HepG2 (cell line): ENCODE results near the gene MFN2. TPM values are rescaled to one million over a fixed set of nuclear protein-coding genes. Genes with fewer than 3 reads are reported as not detected.

Experiments used
- ATAC-seq: fragments of 200-7000 bp; cut with Tn5 transposase; 3 replicates; pipeline ENCODE4 v1.9.1; 2020; ENCODE audit warnings: mild to moderate bottlenecking, moderate library complexity
- BruUV-seq: library from RNA; stranded (reverse); fragments of 400-500 nt; replicated peaks from 2 replicates; lab custom pipeline; 2021; lab: Mats Ljungman, UMichigan
- CTCF ChIA-PET: fragments of 300-600 bp; formaldehyde crosslinking; extraction: SDS; loops from one replicate; lab custom pipeline; 2021; ENCODE audit warnings: low total read pairs, inconsistent platforms, low intra/inter-chr PET ratio; lab: Yijun Ruan, JAX
- POLR2A ChIA-PET: fragments of 350-600 bp; sonication (Branson Sonifier 250); formaldehyde crosslinking; loops from one replicate; lab custom pipeline; 2020; ENCODE audit warnings: antibody characterized with exemption, inconsistent platforms; lab: Yijun Ruan, JAX
- DNase-seq: peaks from one replicate; pipeline ENCODE4 v3.0.0-alpha.2; 2015; ENCODE audit warnings: low spot score
- FAIRE-seq: peaks from 3 replicates; lab custom pipeline; 2011; peaks lifted over from hg19 to GRCh38; lab: Jason Lieb, UNC
- H2AFZ ChIP-seq: one replicate; pipeline ENCODE4 v1.6.1; 2011; ENCODE audit warnings: low read length, inconsistent platforms
- H3K27ac ChIP-seq: fragments of 300-600 bp; 3 replicates; pipeline ENCODE4 v1.8.0; 2011; ENCODE audit warnings: mixed run types, mild to moderate bottlenecking, mixed read lengths, low read length, inconsistent platforms; ENCODE audit not compliant: insufficient read depth; ENCODE audit errors: extremely low read length
- H3K27me3 ChIP-seq, 2 experiments: fragments of 200-600 bp in 1 of 2; 2 replicates in 1 of 2; 3 replicates in 1 of 2; pipeline versions ENCODE4 v1.6.0 to v1.8.0; 2011; ENCODE audit warnings: low read length in 2 of 2, mild to moderate bottlenecking in 2 of 2, moderate library complexity in 2 of 2, inconsistent platforms in 1 of 2; ENCODE audit not compliant: insufficient read depth in 2 of 2, control insufficient read depth in 1 of 2
- H3K36me3 ChIP-seq, 2 experiments: fragments of 200-600 bp in 1 of 2; replicated peaks in 1 of 2; 2 replicates in 1 of 2; 3 replicates in 1 of 2; pipeline versions ENCODE4 v1.5.1 to v1.8.0; 2011; ENCODE audit warnings: low read length in 2 of 2, inconsistent platforms in 1 of 2; ENCODE audit not compliant: insufficient read depth in 2 of 2, control insufficient read depth in 1 of 2
- H3K4me1 ChIP-seq: 2 replicates; pipeline ENCODE4 v1.5.1; 2012; ENCODE audit warnings: low read length, inconsistent platforms; ENCODE audit not compliant: insufficient read depth
- H3K4me2 ChIP-seq: 2 replicates; pipeline ENCODE4 v1.6.0; 2011; ENCODE audit warnings: low read depth, low read length, inconsistent platforms
- H3K4me3 ChIP-seq, 3 experiments: fragments of 200-600 bp in 1 of 3; sonication (generic), shearing (Covaris generic) in 1 of 3; replicated peaks in 1 of 3; 2 replicates each; pipeline ENCODE4 v1.5.1; 2011 to 2016; ENCODE audit warnings: low read length in 3 of 3, inconsistent platforms in 2 of 3, low read depth in 2 of 3, mild to moderate bottlenecking in 2 of 3, control low read depth in 1 of 3, mixed read lengths in 1 of 3; ENCODE audit not compliant: insufficient read depth in 1 of 3
- H3K79me2 ChIP-seq: one replicate; pipeline ENCODE4 v1.6.1; 2011; ENCODE audit warnings: low read length, inconsistent platforms; ENCODE audit not compliant: insufficient read depth
- H3K9ac ChIP-seq: 2 replicates; pipeline ENCODE4 v1.6.0; 2011; ENCODE audit warnings: mild to moderate bottlenecking, low read depth, low read length, inconsistent platforms; ENCODE audit not compliant: insufficient read depth
- H3K9me3 ChIP-seq: 2 replicates; pipeline ENCODE4 v1.5.1; 2012; ENCODE audit warnings: mild to moderate bottlenecking, low read length
- H4K20me1 ChIP-seq: 2 replicates; pipeline ENCODE4 v1.6.0; 2011; ENCODE audit warnings: inconsistent platforms, mild to moderate bottlenecking, low read length, moderate library complexity; ENCODE audit not compliant: insufficient read depth
- HOXA9 ChIP-seq: sonication (generic); formaldehyde crosslinking; IDR thresholded peaks from 2 replicates; pipeline ENCODE4 v1.8.1; 2022; ENCODE audit warnings: missing genetic modification reagents, mild to moderate bottlenecking, moderate library complexity, borderline replicate concordance
- KLF15 ChIP-seq: sonication (generic); formaldehyde crosslinking; IDR thresholded peaks from 2 replicates; pipeline ENCODE4 v1.8.1; 2023; ENCODE audit warnings: borderline replicate concordance, mild to moderate bottlenecking, inconsistent platforms, missing genetic modification reagents, mixed read lengths
- NFE2L2 ChIP-seq: fragments of 150-350 bp; IDR thresholded peaks from 2 replicates; pipeline ENCODE4 v1.6.1; 2014; ENCODE audit warnings: low read length
- NR2C2 ChIP-seq: sonication (generic); formaldehyde crosslinking; IDR thresholded peaks from 2 replicates; pipeline ENCODE4 v1.4.0; 2020; ENCODE audit warnings: missing genetic modification reagents, mild to moderate bottlenecking, moderate library complexity, borderline replicate concordance
- PAX8 ChIP-seq: sonication (generic); formaldehyde crosslinking; IDR thresholded peaks from 2 replicates; pipeline ENCODE4 v1.8.0; 2022; ENCODE audit warnings: mild to moderate bottlenecking, missing genetic modification reagents, borderline replicate concordance
- RFXANK ChIP-seq: IDR thresholded peaks from 2 replicates; pipeline ENCODE4 v1.6.1; 2016
- SNAPC2 ChIP-seq: sonication (generic); formaldehyde crosslinking; IDR thresholded peaks from 2 replicates; pipeline ENCODE4 v1.8.1; 2022; ENCODE audit warnings: mild to moderate bottlenecking, missing genetic modification reagents
- ZBTB38 ChIP-seq: sonication (generic); formaldehyde crosslinking; IDR thresholded peaks from 2 replicates; pipeline ENCODE4 v1.5.1; 2020; ENCODE audit warnings: mild to moderate bottlenecking, missing genetic modification reagents
- ZFY ChIP-seq: sonication (generic); formaldehyde crosslinking; IDR thresholded peaks from 2 replicates; pipeline ENCODE4 v1.4.0; 2020; ENCODE audit warnings: missing genetic modification reagents
- ZGPAT ChIP-seq: IDR thresholded peaks from 2 replicates; pipeline ENCODE4 v1.6.1; 2016; ENCODE audit warnings: mild to moderate bottlenecking
- ZNF282 ChIP-seq: fragments of 450-650 bp; IDR thresholded peaks from 2 replicates; pipeline ENCODE4 v1.6.1; 2018; ENCODE audit not compliant: partially characterized antibody
- ZNF34 ChIP-seq: sonication (generic); formaldehyde crosslinking; IDR thresholded peaks from 2 replicates; pipeline ENCODE4 v1.4.0; 2020; ENCODE audit warnings: mild to moderate bottlenecking, missing genetic modification reagents, borderline replicate concordance
- ZNF354B ChIP-seq: sonication (generic); formaldehyde crosslinking; IDR thresholded peaks from 2 replicates; pipeline ENCODE4 v1.8.0; 2022; ENCODE audit warnings: mild to moderate bottlenecking, missing genetic modification reagents
- ZNF451 ChIP-seq: sonication (generic); formaldehyde crosslinking; IDR thresholded peaks from 2 replicates; pipeline ENCODE4 v1.5.0; 2020; ENCODE audit warnings: mild to moderate bottlenecking, missing genetic modification reagents
- ZNF674 ChIP-seq: sonication (generic); formaldehyde crosslinking; IDR thresholded peaks from 2 replicates; pipeline ENCODE4 v1.5.0; 2020; ENCODE audit warnings: low read depth, mild to moderate bottlenecking, missing genetic modification reagents
- ZNF777 ChIP-seq: sonication (generic); formaldehyde crosslinking; IDR thresholded peaks from 2 replicates; pipeline ENCODE4 v1.4.0; 2020; ENCODE audit warnings: missing genetic modification reagents
- ZSCAN9 ChIP-seq: IDR thresholded peaks from 2 replicates; pipeline ENCODE4 v1.6.1; 2016; ENCODE audit warnings: borderline replicate concordance
- WGBS: methylation state at CpG from one replicate; pipeline ENCODE4 v1.1.6; 2017; ENCODE audit warnings: low lambda C conversion rate; 5-methylcytosine and 5-hydroxymethylcytosine counted together
- in situ Hi-C: cut with HindIII; loops from 2 replicates; pipeline ENCODE4 v1.10.0; 2017; ENCODE audit warnings: low pct_unique_long_range_greater_than_20kb; ENCODE audit not compliant: extremely low pct_ligation_motif_present
- intact Hi-C: fragments of 100-400 bp; cut with micrococcal nuclease; formaldehyde crosslinking; loops from one replicate; pipeline ENCODE4 v1.10.0; 2022; ENCODE audit not compliant: unreplicated experiment
- polyA plus RNA-seq, 8 experiments: library from polyadenylated mRNA; depleted of rRNA in 3 of 8; stranded (reverse) in 7 of 8; unstranded in 1 of 8; fragments of >200 nt; fragmentation: Illumina TruSeq in 4 of 8; extraction: Trizol in 4 of 8; gene quantifications; 2 replicates each; pipeline versions ENCODE4 v1.2.1 to v1.2.3, GENCODE V29; 2011 to 2016; ENCODE audit warnings: low read depth in 4 of 8, missing spikeins in 1 of 8, mixed read lengths in 1 of 8; ENCODE audit not compliant: insufficient read depth in 1 of 8
- total RNA-seq, 5 experiments: library from RNA; depleted of rRNA; stranded (reverse); fragments of >200 nt; fragmentation: Illumina TruSeq; extraction: Trizol; gene quantifications; 2 replicates each; pipeline ENCODE4 v1.2.3, GENCODE V29; 2016; ENCODE audit warnings: low read depth in 1 of 5
- TF ChIP-seq, protein P1 (sequence below), 2 experiments: sonication (generic) in 1 of 2; formaldehyde crosslinking in 1 of 2; IDR thresholded peaks; 2 replicates each; pipeline versions ENCODE4 v1.4.0 to v1.6.1; 2018 to 2020; ENCODE audit warnings: missing genetic modification reagents in 2 of 2, borderline replicate concordance in 1 of 2, low read depth in 1 of 2, mild to moderate bottlenecking in 1 of 2, missing biosample characterization in 1 of 2

Gene MFN2
- total and polyA plus RNA-seq, 2 of the 13 experiments (the other 11 are each of a cell fraction or from before 2014, with no cell fraction given), result 38.7 to 60.9 TPM

DNA sequence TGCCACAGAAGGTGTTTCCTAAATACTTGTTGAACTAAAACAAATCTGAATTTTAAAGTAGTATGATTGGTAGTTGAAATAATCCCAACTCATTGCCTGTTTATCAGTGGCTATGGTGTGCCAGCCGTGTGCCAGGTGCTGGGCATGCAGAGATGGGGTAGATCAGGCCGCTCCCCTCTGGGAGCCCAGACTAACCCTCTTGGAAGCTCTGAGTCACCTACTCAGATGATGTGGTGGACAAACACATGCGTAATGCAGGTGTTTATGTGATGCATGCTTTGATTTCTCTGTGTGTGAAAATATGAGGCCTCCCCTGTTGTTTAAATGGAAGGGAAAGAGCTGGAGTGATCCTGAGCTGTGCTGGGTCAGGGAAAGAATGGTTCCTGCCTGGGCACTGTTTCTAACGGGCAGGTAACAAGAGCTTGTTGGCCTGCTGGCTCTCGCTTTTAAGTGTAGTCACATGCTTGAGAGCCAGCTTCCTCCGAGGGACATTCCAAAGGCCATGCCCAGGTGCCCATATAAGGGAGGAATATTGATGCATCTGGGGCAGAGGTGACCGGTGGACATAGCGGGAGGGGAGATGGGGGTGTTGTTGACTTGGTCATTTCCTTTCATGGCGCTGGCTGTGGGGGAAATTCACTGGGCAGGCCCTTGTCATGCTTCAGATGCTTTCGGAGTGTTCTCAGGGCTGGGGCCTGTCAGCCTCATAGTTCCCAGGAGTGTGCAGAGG is 10.2 kb downstream of the MFN2 start (continued):
- TF ChIP-seq ZBTB38 (peak; percentile 96), ZSCAN9 (CRISPR knock-in tag) (no peak), ZNF777 (CRISPR knock-in tag) (no peak), HOXA9 (CRISPR knock-in tag) (no peak)

DNA sequence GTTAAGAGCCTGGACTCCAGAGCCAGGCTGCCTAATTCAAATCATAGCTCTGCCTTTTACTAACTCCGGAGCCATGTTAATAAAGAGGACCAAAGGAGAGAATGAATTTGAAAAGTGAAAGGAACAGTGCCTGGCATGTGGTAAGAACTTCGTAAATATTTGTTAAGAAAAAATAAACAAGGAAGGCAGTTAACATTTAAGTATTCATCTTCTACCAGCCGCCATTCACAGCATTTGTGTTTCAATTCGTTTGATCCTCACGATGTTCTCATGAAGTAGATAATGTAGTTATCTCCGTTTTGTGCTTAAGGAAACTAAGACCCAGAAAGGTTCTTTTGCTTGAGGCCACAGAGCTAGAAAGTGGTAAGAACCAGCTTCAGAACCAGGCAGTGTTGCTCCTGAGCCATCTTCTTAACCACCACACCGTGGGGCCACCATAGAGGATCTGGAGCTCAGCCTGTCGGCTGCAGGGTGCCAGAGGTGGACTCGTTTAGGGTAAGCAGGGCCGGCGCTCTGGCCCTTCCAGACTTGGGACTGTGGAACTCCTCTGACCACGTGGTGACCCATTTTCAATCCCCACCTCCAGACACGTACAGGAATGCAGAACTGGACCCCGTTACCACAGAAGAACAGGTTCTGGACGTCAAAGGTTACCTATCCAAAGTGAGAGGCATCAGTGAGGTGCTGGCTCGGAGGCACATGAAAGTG is 11.9 kb downstream of the MFN2 start:
- FAIRE-seq (peak; percentile 8), ATAC-seq (no peak), DNase-seq (no peak)
- Histone ChIP-seq H3K9me3 (no peaks in the 10 kb centered on the region), H3K36me3 (peaks cover 22 to 74% of the 10 kb centered on the region in 2 experiments), H3K4me1 (peaks cover 35% of the 10 kb centered on the region), H3K79me2 (peaks cover 6% of the 10 kb centered on the region), H4K20me1 (no peaks in the 10 kb centered on the region), H3K27me3 (no peaks in the 10 kb centered on the region), H3K4me2 (no peak overlapping the region), H2AFZ (no peak overlapping the region), H3K27ac (no peak overlapping the region), H3K4me3 (no peak overlapping the region), H3K9ac (no peak overlapping the region)
- 86% methylated on average over 15 of the region's 16 CpGs for whole genome bisulfite sequencing
- intact Hi-C loops (no loop called here), in situ Hi-C loops (no loop called here)
- CTCF ChIA-PET, result no interaction called here
- BruUV-seq, result no TSS peak
- POLR2A ChIA-PET, result interaction anchor here (0.7 to 3.4 kb wide), 3 partner anchors 11 to 83 kb away, joined by 3 to 33 read pairs (median 28); partner anchors contain the start of genes MFN2 and MIIP
- TF ChIP-seq ZNF451 (CRISPR knock-in tag) (no peak), NFE2L2 (no peak), ZNF34 (CRISPR knock-in tag) (no peak), ZNF354B (no peak), ZNF282 (no peak), NR2C2 (CRISPR knock-in tag) (no peak), SNAPC2 (CRISPR knock-in tag) (no peak), ZFY (CRISPR knock-in tag) (no peak), KLF15 (no peak), ZNF674 (CRISPR knock-in tag) (no peak), PAX8 (CRISPR knock-in tag) (no peak), RFXANK (CRISPR knock-in tag) (no peak), ZGPAT (CRISPR knock-in tag) (no peak)
- TF ChIP-seq, protein P1, sequence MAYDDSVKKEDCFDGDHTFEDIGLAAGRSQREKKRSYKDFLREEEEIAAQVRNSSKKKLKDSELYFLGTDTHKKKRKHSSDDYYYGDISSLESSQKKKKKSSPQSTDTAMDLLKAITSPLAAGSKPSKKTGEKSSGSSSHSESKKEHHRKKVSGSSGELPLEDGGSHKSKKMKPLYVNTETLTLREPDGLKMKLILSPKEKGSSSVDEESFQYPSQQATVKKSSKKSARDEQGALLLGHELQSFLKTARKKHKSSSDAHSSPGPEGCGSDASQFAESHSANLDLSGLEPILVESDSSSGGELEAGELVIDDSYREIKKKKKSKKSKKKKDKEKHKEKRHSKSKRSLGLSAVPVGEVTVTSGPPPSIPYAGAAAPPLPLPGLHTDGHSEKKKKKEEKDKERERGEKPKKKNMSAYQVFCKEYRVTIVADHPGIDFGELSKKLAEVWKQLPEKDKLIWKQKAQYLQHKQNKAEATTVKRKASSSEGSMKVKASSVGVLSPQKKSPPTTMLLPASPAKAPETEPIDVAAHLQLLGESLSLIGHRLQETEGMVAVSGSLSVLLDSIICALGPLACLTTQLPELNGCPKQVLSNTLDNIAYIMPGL (CRISPR knock-in tag; IDR thresholded peaks at IDR 0.05; ENCODE audit: borderline replicate concordance in 1 of 2, low read depth in 1 of 2), result no peak
